ENCODE data around the gene GNLY. TPM values are rescaled to one million over a fixed set of nuclear protein-coding genes. Genes with fewer than 3 reads are reported as not detected.

Gene GNLY
- total and polyA plus RNA-seq, 8 donors, result 0.28 to 1.3 (median 0.76) TPM; not detected in 3

DNA sequence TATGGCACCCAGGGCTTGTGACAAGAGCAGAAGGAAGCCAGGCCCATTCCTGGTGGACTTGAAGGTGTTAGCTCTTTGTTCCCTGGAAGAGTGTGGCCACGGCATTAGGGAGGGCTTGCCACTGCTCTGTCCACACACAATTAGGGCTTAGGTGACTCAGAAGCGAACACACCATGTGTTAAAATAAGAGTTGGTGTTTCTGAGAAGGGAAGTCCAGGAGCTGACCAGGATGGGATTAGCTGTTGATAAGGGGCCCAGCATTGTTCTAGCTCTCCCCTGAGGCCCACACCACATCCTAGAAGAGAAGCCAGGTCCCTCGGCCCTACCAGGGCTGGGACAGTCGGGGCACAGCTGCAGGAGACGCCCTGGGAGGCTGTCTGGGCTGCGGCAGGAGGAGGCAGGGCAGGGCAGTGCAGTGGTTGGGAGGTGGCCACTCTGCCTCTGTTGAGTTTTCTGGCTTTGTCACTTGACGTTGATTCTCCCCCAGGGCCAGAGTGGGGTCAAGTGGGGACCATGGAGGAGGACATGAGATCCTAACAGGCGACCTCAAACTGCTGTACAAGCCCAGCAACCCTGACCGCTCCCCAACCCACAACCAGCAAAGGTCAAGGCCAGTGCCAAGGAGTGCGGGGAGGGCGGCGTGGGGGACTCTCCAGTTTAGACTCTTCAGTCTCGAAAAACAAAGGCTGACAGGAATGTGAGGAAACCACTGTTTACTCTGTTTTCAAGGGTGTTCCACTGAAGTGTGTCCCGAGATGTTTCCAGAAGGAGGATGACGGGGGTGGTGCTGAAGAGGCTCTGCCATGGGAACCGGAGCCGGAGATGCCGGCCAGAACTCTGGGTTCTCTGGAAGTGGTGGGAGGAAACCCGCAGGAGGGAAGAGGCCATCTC is 16.8 kb downstream of the GNLY start:
- H3K27me3 ChIP-seq, result no peaks in the 10 kb centered on the region
- DNase-seq, result no peak
- H3K4me1 ChIP-seq, result peaks cover 0 to 17% (median 4%) of the 10 kb centered on the region in 3 donors
- ATAC-seq, result no peak
- no peak for TF ChIP-seq CTCF (IDR thresholded peaks at IDR 0.05)
- no peaks in the 10 kb centered on the region for H3K9me3 ChIP-seq
- no peak for FAIRE-seq
- peak overlapping the region in 2 of 4 donors; percentile 35 to 58 for H3K27ac ChIP-seq
- intact Hi-C loops (cut with DNase I), result no loop called here
- H3K4me3 ChIP-seq, result no peak overlapping the region
- WGBS, 2 donors, result 69 to 74% methylated on average over 19 of the region's 19 CpGs
- no peaks in the 10 kb centered on the region for H3K36me3 ChIP-seq

GRCh38 chr2:85711578-85712060 is 17.5 kb downstream of the GNLY start:
- H3K4me3 ChIP-seq, result no peak overlapping the region
- ATAC-seq (no peak), DNase-seq (no peak), FAIRE-seq (no peak)
- peak overlapping the region in 2 of 4 donors; percentile 35 to 44 for H3K27ac ChIP-seq
- no peaks in the 10 kb centered on the region for H3K36me3 ChIP-seq
- intact Hi-C loops (cut with DNase I), result no loop called here
- TF ChIP-seq CTCF (IDR thresholded peaks at IDR 0.05), result no peak
- no peaks in the 10 kb centered on the region for H3K27me3 ChIP-seq
- H3K9me3 ChIP-seq, result no peaks in the 10 kb centered on the region
- H3K4me1 ChIP-seq, result peaks cover 0 to 13% (median 4%) of the 10 kb centered on the region in 3 donors
- 84 to 89% methylated on average over 8 of the region's 8 CpGs for WGBS, 2 donors

DNA sequence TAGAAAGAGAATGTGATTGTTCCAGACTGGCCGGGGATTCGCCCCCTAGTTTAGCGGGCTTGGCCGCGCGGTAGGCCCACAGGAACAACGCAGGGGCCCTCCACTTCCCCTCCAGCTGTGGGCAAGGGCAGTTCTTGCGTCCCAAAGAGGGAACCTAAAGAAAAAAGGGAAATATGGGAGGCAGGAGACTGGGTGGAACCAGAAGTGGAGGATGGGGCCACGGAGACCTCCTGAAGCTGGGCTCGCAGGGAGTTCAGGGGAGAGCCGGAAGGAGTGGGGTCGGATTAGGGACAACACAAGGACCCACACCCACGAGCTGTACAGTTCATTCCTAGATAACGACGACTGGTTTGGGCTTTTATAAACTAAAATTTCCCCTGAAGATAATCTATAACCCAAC is 18.2 kb downstream of the GNLY start:
- intact Hi-C loops (cut with DNase I), result no loop called here
- Histone ChIP-seq H3K4me3 (no peak overlapping the region), H3K36me3 (no peaks in the 10 kb centered on the region), H3K4me1 (peaks cover 0 to 13% (median 4%) of the 10 kb centered on the region in 3 donors), H3K27ac (peak overlapping the region in 2 of 4 donors; percentile 35 to 53), H3K9me3 (no peaks in the 10 kb centered on the region), H3K27me3 (no peaks in the 10 kb centered on the region)
- no peak for TF ChIP-seq CTCF (IDR thresholded peaks at IDR 0.05)
- FAIRE-seq, result no peak
- peak in 2 of 4 donors; percentile 17 to 42 for ATAC-seq
- no peak for DNase-seq
- WGBS, 2 donors, result 80 to 88% methylated on average over 15 of the region's 15 CpGs

DNA sequence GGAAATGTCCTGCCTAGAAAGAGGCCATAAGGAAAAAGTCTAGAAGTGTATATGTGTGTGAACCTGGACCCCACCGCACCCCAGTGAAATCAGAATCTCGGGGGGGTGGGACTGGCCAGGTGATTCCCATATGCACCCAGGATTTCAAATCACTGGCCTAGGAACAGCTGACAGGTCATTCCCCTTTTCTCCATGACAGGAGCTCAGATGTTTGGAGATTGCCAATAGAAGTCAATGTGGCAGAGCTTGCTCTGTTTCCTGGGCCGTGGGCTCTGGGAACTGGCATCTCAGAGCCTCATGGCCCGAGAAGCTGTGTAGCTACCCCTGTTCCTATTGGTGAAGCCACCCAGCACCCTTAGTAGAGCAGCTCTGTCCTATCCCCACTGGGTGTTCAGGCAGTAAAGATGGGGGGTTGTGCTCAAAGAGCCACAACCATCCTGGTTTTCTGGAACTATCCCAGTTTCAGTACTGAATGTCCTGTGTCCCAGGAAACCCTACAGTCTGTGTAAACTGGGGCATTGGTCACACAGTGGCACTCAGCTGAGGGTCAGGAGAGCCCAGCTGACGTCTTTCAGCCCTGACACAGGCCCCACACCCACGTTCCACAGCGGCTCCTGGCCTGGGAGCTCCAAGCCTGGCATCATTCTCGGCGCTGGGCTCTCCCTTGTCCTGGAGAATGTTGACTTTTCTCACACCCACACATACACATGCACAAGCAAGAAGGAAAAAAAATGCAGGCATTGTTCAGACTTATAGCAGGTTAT is 18.9 kb downstream of the GNLY start:
- ATAC-seq, result peak; percentile 73 to 86 (median 76)
- peak overlapping the region in 3 of 4 donors; percentile 10 to 53 (median 37) for H3K27ac ChIP-seq
- H3K4me1 ChIP-seq, result peaks cover 0 to 9% (median 4%) of the 10 kb centered on the region in 3 donors
- FAIRE-seq, result no peak
- no peaks in the 10 kb centered on the region for H3K9me3 ChIP-seq
- no peaks in the 10 kb centered on the region for H3K27me3 ChIP-seq
- no peaks in the 10 kb centered on the region for H3K36me3 ChIP-seq
- intact Hi-C loops (cut with DNase I), result no loop called here
- TF ChIP-seq CTCF (IDR thresholded peaks at IDR 0.05), result no peak
- WGBS, 2 donors, result 51 to 56% methylated on average over 9 of the region's 9 CpGs
- no peak overlapping the region for H3K4me3 ChIP-seq
- DNase-seq, result peak in 4 of 6 donors; percentile 28 to 78 (median 49)
